DMS 273 (cell line): ENCODE measurements around the gene SHPK.
"Not testable (repeated sequence)": the region's sequence is repeated elsewhere in the genome, so short reads cannot be mapped to it uniquely, and the experiment has no call there.

ENCODE experiments used
- DNase-seq: peaks from one replicate; lab custom pipeline; 2025; ENCODE audit not compliant: unreplicated experiment; lab: John Stamatoyannopoulos, UW

Gene SHPK

GRCh38 chr17:3590768-3591167 lies 45.3 kb downstream of the SHPK start:
- DNase-seq: no peak

GRCh38 chr17:3590231-3590630 lies 45.8 kb downstream of the SHPK start:
- DNase-seq: no peak

DNA sequence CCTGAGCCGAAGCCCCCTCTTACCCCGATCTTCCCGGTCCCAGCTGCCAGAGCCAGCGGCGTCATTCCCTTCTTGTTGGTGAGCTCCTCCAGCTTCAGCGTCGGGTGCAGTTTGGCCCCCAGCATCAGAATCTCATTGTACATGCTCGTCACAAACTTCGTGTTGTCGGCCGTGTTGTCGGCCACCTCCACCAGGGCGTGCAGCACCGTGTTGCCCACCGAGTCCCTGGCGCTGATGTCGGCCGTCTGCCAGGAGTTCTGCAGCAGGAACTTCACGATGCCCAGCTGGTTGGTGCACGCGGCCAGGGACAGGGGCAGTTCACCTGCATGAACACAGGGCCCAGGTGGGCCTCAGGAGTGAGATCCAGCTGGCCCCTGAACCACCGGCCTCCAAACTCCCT lies 46.3 kb downstream of the SHPK start:
- DNase-seq: no peak

DNA sequence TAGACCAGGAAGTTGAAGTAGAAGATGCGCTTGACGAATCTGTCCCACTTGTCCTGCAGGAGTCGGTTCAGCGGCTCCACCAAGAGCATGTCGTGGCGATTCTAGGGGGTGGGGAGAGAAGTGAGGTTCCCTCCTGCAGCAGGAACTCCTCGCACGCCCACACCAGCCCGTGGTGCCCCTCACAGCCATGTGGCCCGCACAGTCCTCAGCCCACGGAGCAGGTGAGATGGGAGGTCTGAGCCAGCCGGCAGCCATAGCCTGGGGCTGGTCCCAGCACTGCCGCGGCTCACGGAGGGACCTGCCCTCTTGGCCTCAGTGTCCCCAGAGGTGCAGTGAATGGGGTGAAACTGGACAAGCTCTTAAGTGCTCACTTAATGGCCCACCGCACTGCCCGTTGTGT lies 50.2 kb downstream of the SHPK start:
- no peak for DNase-seq

DNA sequence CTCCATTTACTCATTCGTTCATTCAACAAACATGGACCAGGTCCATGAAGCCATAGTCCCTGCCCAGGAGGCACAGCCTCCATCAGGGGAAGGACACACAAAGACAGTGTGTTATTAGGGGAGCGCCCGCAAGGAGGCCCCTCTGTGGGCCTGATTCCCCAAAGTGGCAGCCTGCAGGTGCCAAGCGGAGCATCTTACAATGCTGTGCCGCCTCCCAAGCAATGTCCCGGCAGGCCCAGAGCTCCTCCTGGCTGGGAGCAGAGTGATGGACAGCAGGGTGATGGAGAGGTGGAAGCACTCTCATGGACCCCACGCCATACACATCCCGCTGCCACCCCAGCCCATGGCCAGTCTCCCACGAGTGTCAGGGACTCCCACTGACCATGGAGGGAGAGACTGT lies 52.6 kb downstream of the SHPK start:
- DNase-seq: no peak

GRCh38 chr17:3582915-3583314 lies 53.1 kb downstream of the SHPK start:
- no peak for DNase-seq

DNA sequence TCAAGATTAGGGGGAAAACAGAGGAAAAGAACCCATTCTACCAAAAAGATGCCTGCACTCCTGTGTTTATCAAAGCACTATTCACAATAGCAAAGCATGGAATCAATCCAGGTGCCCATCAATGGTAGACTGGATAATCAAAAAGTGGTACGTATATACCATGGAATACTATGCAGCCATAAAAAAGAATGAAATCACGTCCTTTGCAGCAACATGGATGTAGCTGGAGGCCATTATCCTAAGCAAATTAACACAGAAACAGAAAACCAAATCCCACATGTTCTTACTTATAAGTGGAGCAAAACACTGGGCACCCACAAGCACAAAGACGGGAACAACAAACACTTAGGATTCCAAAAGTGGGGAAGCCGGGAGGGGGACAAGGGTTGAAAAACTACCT lies 57.4 kb downstream of the SHPK start:
- not testable (repeated sequence) for DNase-seq

- no peak for DNase-seq
These were observed 59.1 kb downstream of the SHPK start for GRCh38 chr17:3576970-3577369.

DNA sequence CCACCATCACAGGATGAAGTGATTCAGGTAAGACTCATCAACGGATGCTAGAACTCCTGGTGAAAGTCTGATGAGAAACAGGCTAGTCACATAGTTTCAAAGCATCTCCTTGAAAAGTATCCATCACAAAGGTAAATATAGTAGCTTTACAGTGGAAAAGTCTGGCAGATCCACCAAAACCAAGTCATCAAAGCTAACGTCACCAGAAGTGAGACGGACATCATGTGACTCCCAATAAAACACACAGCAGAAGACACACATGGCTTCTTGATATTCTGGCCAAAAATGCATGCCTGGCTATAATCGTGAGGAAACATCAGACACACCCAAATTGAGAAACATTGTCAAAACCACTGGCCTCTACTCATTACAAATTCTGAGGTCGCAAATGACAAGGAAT lies 60.5 kb downstream of the SHPK start:
- no peak for DNase-seq

- DNase-seq: no peak
These were observed 61.8 kb downstream of the SHPK start for GRCh38 chr17:3574231-3574630.

DNA sequence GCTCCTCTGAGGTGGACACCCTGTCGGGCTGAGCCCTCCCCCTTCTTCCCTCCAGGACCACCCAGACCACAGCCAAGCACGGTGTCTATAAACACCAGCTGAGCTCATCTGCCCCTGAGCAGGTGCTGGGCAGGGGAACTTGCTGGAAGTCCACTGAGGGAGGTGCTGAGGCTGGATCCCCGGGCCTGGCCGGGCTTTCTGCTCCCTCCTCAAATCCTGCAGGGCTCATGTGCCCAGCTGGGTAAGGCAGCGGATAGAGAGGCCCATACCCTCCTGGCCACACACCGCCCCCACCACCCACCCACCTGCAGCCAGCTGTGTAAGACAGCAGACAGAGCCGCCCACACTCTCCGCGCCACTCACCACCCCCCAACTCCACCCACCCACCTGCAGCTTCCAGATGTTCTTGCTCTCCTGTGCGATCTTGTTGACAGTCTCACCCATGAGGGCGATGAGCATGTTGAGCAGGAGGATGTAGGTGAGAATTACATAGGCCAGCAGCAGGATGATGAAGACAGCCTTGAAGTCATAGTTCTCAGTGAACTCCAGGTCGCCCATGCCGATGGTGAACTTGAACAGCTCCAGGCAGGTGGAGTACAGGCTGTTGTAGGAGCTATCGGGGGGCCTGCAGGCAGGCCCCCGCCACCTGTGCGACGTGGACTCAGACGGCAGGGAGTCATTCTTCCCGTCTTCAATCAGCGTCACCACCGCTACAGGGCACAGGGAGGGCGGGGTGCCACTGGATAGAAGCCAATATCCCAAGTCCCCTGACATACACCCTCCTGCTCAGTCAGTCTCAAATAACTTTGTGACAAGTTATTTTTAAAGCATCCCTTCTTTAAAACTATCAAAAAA lies 62.6 kb downstream of the SHPK start:
- no peak for DNase-seq

DNA sequence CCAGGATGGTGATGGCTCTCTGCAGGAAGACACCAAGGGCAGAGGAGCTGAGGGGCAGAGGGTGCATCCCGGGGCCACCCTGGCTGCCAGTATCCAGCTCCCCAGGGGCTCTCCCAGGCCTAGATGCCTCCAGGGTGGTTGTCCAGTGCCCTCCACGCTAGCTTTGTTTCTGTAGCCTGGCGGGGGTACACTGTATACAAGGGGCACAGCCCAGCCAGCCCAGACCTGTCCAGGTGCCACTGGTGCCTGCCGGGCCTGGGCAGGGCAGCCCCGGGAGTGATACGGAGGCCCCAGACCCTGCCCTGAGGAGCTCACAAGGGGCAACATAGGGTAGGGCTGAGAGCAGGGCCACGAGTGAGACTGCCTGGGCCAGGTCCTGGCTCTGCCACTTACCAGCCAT lies 63.8 kb downstream of the SHPK start:
- DNase-seq: no peak

DNA sequence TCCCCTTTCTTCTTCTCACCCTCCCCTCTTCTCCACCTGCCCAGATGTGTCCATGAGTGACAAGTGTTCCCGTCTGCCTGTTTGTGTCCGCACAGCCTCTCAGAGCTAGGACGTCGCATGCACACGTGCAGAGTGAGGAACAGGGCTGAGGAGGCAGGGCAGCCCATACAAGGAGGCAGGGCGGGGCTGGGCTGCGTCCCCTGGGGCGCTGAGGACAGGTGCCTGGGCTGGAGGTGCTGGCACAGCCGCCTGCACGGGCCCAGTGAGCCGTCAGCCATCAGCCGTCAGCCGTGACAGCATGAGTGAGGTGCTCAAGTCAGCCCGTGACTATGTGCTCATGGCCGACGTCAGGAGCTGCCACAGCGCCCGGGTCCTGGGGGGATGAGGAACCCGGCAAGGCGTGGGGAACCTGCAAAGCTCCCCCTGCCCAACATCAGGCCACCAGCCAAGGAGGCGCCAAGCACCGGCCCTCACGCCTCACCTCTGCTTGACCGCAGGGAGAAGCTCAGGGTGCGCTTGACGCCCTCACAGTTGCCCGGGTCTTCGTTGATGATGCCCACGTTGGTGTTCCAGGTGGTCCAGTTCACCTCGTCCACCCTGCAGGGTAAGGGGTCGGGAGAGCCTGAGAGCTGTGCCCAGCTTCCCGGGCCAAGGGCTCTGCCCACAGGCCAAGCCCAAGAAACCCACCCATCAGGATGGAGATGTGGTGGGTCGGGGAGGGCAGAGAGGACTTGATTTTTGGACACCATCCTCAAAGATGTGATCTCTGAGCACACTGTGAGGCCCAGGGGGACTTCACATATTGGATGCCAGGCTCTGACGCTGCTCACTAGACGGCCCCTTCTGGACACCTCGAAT lies 64.8 kb downstream of the SHPK start:
- no peak for DNase-seq

DNA sequence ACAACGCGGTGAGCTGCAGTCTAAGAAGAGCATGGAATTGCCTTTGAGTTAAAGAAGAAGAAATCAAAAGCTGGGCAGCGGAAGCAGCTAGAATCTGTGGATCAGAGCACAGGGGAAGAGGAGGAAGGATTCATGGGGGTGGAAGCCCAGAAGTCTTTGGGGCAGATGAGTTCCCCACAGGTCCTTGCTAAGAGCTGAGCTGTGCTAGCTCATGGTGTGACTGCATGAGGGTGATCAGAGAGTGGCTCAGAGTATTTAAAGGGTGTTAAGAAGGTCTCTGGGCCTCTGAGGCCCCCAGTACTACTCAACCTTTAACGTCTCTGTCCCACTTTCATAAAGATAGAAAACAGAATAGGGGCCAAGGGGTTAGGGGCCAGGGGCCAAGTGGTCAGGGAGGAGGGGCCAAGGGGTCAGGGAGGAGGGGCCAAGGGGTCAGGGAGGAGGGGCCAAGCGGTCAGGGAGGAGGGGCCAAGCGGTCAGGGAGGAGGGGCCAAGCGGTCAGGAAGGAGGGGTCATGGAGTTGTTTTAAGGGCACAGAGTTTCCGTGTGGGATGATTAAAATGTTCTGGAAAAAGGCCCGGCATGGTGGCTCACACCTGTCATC lies 66.4 kb downstream of the SHPK start:
- DNase-seq: no peak

GRCh38 chr17:3566551-3566950 lies 69.5 kb downstream of the SHPK start:
- DNase-seq: no peak

DNA sequence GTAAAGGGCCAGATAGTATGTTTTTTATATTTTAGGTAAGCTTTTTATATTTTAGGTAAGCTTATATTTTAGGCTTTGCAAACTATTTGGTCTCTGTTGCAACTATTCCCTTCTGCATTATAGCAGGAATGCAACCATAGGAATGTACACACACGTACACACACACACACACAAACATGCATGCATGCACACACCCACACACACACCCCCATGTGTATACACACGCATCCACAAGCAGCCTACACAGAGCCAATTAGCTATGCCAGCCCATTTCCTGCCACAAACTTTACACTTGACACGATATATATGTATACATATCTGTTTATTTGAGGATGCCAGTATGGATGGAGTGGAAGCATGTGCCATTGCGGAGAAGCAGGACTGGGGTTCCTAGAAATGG lies 70.9 kb downstream of the SHPK start:
- no peak for DNase-seq

- DNase-seq: not testable (repeated sequence)
These were observed 71.8 kb downstream of the SHPK start for GRCh38 chr17:3564241-3564640.

- DNase-seq: no peak
These were observed 76.8 kb downstream of the SHPK start for GRCh38 chr17:3559270-3559645.

DNA sequence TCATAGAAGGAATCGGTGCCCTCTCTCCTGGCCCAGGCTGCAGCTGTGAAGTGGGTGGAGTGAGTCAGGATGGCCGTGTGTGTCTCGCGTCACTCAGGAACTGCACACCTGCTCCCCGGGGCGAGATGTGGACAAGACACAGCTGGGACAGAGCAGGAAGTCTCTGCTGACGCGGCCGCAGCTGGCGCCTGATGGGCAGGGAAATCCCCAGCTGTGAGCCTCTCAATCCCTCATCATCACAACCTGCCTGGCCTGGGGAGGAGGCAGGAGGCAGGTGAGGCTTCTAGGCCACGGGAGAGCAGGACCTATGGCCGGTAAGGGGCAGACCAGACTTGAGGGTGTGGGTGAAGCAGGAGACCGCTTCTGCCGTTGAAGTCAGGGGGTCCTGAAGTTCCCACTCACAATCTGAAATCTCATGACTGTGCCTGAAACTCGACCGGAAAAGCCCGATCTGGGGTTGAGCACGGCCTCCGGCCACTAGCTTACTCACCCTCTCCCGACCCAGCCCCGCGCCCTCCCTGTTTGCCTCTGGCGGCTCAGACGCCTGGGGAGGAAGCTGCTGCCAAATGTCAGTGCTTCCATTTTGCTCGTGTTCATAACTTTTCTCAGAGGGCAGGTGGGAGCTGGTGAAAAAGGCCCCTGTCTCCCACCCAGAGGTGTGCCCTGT lies 77.3 kb downstream of the SHPK start:
- DNase-seq: no peak
